Activated naive CD8-positive, alpha-beta T cell (primary cell): ENCODE measurements around the gene INHBB.
"Not testable (repeated sequence)": the region's sequence is repeated elsewhere in the genome, so short reads cannot be mapped to it uniquely, and the experiment has no call there.

Source experiments
- H3K27ac Mint-ChIP-seq: one replicate; pipeline ENCODE4 v1.8.0; 2021; ENCODE audit warnings: mixed read lengths
- H3K27me3 Mint-ChIP-seq: one replicate; pipeline ENCODE4 v1.8.0; 2021; ENCODE audit warnings: mixed read lengths
- H3K36me3 Mint-ChIP-seq: one replicate; pipeline ENCODE4 v1.8.0; 2021; ENCODE audit warnings: mixed read lengths
- H3K4me1 Mint-ChIP-seq: one replicate; pipeline ENCODE4 v1.8.0; 2021; ENCODE audit warnings: low read depth, mixed read lengths
- H3K4me3 Mint-ChIP-seq: one replicate; pipeline ENCODE4 v1.8.0; 2021; ENCODE audit warnings: mild to moderate bottlenecking, mixed read lengths
- H3K9me3 Mint-ChIP-seq: one replicate; pipeline ENCODE4 v1.8.0; 2021; ENCODE audit warnings: low read depth, mixed read lengths

INHBB gene

DNA sequence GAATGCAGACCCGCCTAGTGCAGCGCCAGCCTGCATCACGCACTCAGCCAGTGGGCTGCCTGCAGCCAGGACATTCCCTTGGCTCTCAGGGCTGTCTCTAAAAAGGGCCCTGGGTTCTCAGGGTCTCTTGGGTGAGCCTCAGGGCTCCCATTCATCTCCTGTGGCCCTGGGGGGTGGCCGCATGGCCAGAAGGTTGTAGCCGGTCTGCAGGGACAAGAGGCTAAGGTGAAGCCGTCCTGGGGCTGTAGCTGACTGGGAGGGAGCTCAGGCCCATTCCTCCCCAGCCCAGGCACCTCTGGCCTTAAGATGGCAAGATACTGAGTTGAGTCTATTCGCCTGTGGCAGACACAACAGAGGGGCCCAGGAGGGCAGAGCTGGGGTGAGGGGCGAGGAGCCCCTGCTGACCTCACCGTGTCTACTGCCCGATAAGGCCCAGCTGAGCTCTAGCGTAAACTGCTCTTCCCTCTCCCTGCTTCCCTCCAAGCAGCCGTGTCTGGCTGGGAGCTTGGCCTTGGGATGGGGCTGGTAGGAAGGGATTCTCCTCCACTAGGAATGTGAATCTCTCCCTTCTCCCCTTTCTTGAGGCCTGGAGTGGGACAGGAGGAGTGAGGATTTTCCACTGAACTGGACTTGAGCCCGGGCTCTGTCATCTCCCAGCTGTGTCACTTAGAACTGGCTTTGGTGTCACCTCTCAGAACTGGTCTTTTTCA is 37.9 kb downstream of the INHBB start:
- Mint-ChIP-seq H3K4me1 (no peaks in the 10 kb centered on the region), H3K9me3 (no peaks in the 10 kb centered on the region), H3K36me3 (no peaks in the 10 kb centered on the region), H3K27ac (no peak overlapping the region), H3K27me3 (no peaks in the 10 kb centered on the region), H3K4me3 (no peak overlapping the region)

DNA sequence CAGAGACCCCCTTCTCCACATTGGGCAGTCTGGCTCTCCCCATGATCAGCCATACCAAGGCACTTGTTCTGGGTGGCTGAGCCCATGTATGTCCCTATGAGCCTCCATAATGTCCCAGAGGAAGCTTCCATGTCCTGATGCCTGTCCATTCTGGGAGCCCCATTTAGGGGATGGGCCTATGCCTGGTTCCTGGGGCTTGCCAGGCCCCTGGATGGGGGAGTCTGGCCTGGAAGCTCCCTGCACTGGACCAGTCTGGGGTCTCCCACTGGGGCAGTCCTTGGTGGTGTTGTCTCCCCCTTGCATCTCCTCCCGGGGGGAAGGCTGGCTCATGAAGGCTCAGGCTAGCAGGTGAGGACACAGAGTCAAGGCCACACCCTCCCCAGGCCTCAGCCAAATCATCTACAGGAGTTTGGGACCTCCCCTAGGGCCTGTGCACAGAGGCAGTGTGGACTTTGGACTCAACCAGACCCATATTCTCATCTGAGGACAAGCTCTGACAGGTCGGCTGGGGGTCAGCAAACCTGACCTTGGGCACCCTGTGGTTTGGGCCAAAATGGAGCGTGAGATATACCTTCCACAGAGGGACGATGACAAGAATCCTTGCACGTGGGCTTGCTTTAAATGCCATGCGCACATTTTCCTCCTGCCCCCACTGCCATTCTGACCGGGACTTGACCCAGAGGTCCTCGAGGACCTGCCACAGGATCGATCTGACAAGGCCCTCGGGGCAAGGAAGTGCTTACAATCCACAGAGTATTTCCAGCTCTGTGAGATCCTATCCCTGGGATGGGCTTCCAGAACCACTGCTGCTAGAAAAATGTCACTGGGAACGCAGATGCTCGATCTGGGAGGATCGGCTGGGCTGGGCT is 38.8 kb downstream of the INHBB start:
- peaks cover 2% of the 10 kb centered on the region for H3K27me3 Mint-ChIP-seq
- H3K4me3 Mint-ChIP-seq = no peak overlapping the region
- H3K27ac Mint-ChIP-seq = no peak overlapping the region
- no peaks in the 10 kb centered on the region for H3K4me1 Mint-ChIP-seq
- no peaks in the 10 kb centered on the region for H3K9me3 Mint-ChIP-seq
- H3K36me3 Mint-ChIP-seq = no peaks in the 10 kb centered on the region

GRCh38 chr2:120385355-120386127 is 39.6 kb downstream of the INHBB start:
- Mint-ChIP-seq H3K4me3 (no peak overlapping the region), H3K27ac (no peak overlapping the region), H3K9me3 (no peaks in the 10 kb centered on the region), H3K4me1 (no peaks in the 10 kb centered on the region), H3K27me3 (peaks cover 6% of the 10 kb centered on the region), H3K36me3 (no peaks in the 10 kb centered on the region)

GRCh38 chr2:120388222-120389035 is 42.5 kb downstream of the INHBB start:
- H3K9me3 Mint-ChIP-seq = no peaks in the 10 kb centered on the region
- peaks cover 6% of the 10 kb centered on the region for H3K27me3 Mint-ChIP-seq
- no peak overlapping the region for H3K4me3 Mint-ChIP-seq
- no peak overlapping the region for H3K27ac Mint-ChIP-seq
- no peaks in the 10 kb centered on the region for H3K4me1 Mint-ChIP-seq
- no peaks in the 10 kb centered on the region for H3K36me3 Mint-ChIP-seq

DNA sequence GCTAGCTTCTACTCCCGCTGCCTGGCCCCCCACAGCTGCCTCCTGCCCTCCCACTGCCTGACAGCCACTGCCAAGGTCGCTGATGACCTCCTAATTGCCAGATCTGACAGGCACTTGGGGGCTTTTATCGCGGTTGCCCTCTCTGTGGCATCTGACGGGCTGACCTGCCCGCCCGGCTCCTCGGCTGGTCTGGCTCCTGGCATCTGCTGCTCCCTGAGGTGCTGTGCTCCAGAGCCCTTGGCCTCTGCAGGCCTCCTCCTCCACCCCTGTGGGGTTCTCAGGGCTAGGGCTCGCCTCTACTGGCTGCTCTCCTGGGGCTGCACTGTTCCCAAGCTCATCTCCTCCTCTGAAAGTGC is 43.1 kb downstream of the INHBB start:
- no peaks in the 10 kb centered on the region for H3K9me3 Mint-ChIP-seq

DNA sequence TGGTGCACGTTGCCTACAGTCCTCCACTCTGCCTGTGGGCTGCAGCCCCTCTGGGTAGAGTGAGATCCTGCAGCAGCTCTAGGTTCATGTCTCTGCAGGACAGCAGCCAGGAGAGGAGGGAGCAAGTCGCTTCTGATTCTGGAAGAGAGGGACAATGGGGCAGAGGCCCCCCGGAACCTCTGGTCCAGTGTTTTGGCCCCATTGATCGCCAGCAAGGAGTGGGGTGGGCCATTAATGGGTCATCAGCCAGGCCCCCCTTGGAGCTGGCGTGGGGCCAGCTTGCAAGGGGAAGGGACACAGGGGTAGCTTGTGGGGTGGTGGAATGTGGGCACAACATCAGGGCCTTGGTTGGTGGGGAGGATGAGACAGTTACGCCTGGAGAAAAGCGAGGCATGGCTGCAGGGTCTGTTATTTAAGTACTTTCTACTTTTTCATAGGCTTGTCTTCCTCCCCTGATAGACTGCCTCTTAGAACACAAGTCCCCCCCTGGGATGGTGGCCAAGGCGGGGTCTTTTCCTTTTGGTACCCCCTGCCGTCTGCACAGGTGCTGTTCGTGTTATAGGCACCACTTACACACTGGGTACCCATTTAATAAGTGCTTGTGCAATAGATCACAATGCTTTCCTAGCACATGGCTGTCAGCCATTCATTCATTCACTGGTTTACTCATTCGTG is 44.6 kb downstream of the INHBB start:
- Mint-ChIP-seq H3K9me3 (no peaks in the 10 kb centered on the region), H3K4me1 (no peaks in the 10 kb centered on the region), H3K27ac (no peak overlapping the region), H3K4me3 (no peak overlapping the region), H3K27me3 (peaks cover 6% of the 10 kb centered on the region), H3K36me3 (no peaks in the 10 kb centered on the region)

More for the DNA sequence above, 43.1 kb downstream of the INHBB start:
- H3K27ac Mint-ChIP-seq = no peak overlapping the region
- peaks cover 6% of the 10 kb centered on the region for H3K27me3 Mint-ChIP-seq
- no peak overlapping the region for H3K4me3 Mint-ChIP-seq
- H3K4me1 Mint-ChIP-seq = no peaks in the 10 kb centered on the region
- no peaks in the 10 kb centered on the region for H3K36me3 Mint-ChIP-seq

DNA sequence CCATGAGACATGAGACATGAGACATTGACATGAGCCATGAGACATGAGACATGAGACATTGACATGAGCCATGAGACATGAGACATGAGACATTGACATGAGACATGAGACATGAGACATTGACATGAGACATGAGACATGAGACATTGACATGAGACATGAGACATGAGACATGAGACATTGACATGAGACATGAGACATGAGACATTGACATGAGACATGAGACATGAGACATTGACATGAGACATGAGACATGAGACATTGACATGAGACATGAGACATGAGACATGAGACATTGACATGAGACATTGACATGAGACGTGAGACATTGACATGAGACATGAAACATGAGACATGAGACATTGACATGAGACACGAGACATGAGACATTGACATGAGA is 45.4 kb downstream of the INHBB start:
- not testable (repeated sequence) for H3K4me3 Mint-ChIP-seq, H3K9me3 Mint-ChIP-seq, H3K36me3 Mint-ChIP-seq, H3K4me1 Mint-ChIP-seq, H3K27ac Mint-ChIP-seq, H3K27me3 Mint-ChIP-seq

DNA sequence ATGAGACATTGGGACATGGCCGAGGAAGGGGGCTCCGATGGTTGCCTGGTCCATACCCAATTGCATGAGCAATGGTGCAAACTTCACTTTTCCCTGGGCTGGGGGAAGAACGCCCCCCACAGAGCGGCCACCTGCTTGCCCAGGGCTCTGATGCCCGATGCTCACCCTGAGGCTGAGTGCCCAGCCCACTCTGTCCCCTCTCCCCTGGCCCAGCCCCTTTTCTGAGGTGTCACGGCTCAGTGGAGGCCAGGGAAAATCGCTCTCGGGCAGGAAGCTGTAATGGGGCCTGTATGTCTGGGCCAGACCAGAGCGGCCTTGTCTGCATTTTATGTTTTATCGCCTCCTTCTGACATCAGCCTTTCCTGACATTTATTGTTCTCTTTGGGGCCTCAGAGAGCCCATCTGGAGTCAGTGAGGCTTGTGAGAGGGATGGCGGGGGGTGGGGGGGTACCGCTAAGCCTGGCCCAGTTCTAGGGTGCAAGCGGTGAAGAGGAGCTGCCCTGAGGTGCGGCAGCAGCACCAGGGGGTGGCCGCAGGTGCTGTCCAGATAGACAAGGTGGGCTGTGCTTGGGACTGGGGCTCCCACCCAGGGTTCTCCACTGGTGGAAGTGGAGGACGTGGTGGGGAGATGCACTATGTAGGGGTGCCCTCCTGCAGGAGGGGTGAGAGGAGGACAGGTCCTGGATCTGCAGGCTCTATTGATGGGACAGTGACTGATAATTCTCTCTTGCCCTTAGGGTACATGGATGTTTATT is 46.2 kb downstream of the INHBB start:
- H3K27me3 Mint-ChIP-seq = peaks cover 6% of the 10 kb centered on the region
- no peaks in the 10 kb centered on the region for H3K4me1 Mint-ChIP-seq
- H3K36me3 Mint-ChIP-seq = no peaks in the 10 kb centered on the region
- H3K4me3 Mint-ChIP-seq = no peak overlapping the region
- no peak overlapping the region for H3K27ac Mint-ChIP-seq
- H3K9me3 Mint-ChIP-seq = no peaks in the 10 kb centered on the region

GRCh38 chr2:120392923-120393322 is 47.0 kb downstream of the INHBB start:
- Mint-ChIP-seq H3K27me3 (peaks cover 6% of the 10 kb centered on the region), H3K9me3 (no peaks in the 10 kb centered on the region), H3K27ac (no peak overlapping the region), H3K36me3 (no peaks in the 10 kb centered on the region), H3K4me1 (no peaks in the 10 kb centered on the region), H3K4me3 (no peak overlapping the region)

- no peak overlapping the region for H3K4me3 Mint-ChIP-seq
- H3K9me3 Mint-ChIP-seq = no peaks in the 10 kb centered on the region
- H3K4me1 Mint-ChIP-seq = no peaks in the 10 kb centered on the region
- H3K36me3 Mint-ChIP-seq = no peaks in the 10 kb centered on the region
- H3K27ac Mint-ChIP-seq = no peak overlapping the region
- H3K27me3 Mint-ChIP-seq = peaks cover 8% of the 10 kb centered on the region
Measured at GRCh38 chr2:120393456-120393855, 47.5 kb downstream of the INHBB start.

GRCh38 chr2:120394764-120395163 is 48.8 kb downstream of the INHBB start:
- Mint-ChIP-seq H3K9me3 (no peaks in the 10 kb centered on the region), H3K4me1 (no peaks in the 10 kb centered on the region), H3K4me3 (no peak overlapping the region), H3K36me3 (no peaks in the 10 kb centered on the region), H3K27me3 (peaks cover 6% of the 10 kb centered on the region), H3K27ac (no peak overlapping the region)

DNA sequence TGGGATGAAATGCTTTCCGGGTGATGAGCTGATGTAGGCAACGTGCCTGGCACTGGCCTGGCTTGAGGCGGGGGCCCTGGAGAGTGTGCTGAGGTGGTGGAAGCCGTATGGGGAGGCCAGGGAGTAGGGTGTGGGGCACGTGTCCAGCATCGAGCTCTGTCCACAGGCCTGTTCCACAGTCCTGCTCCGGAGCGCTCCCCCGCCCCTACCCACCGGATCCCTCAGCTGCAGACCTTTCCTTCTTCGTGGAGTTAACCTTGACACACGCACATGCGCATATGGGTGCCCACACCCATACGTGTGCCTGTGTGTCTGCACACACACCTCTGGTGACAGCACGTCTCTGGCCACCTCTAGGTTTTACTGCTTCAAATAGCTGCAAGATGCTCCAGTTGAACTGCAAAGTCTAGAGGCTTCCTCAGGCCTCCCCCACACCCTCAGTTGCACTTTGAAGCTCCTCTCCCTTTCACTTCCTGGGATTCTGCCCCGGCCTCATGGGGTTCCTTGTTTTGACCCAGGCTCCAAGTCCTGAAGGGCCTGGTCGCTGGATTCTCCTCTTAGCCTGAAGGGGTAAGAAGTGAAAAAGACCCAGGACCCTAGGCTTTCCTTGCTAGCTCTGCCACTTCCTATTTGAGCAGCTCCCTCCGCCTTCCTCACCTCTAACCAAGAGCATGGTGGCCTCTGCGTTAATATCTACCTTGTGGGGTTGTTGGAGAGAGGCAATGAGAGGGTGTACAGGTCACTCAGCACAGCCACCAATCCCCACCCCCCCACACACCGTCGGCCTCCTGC is 49.5 kb downstream of the INHBB start:
- Mint-ChIP-seq H3K27me3 (peaks cover 3% of the 10 kb centered on the region), H3K4me3 (no peak overlapping the region), H3K4me1 (no peaks in the 10 kb centered on the region), H3K9me3 (no peaks in the 10 kb centered on the region), H3K27ac (no peak overlapping the region), H3K36me3 (no peaks in the 10 kb centered on the region)
